Activated B cell treated with CpG ODN at 0.5 μM for 24 hours (primary cell): Measurements from ENCODE around the gene PLAC1. TPM values are rescaled to one million over a fixed set of nuclear protein-coding genes. Genes with fewer than 3 reads are reported as not detected.

Source experiments
- ATAC-seq: fragments of 200-7000 bp; cut with Tn5 transposase; one replicate; pipeline ENCODE4 v1.10.0; 2021; ENCODE audit warnings: low read depth, mild to moderate bottlenecking, moderate library complexity
- CTCF ChIA-PET: fragments of 350-600 bp; sonication (Branson Sonifier 250); formaldehyde crosslinking; loops from one replicate; lab custom pipeline; 2021; ENCODE audit warnings: antibody characterized with exemption; lab: Charles Lee
- POLR2A ChIA-PET: fragments of 350-600 bp; sonication (Branson Sonifier 250); formaldehyde crosslinking; loops from one replicate; lab custom pipeline; 2021; ENCODE audit warnings: antibody characterized with exemption; lab: Charles Lee
- DNase-seq: peaks from one replicate; pipeline ENCODE4 v3.0.0; 2022
- H3K27ac Mint-ChIP-seq: one replicate; pipeline ENCODE4 v1.8.0; 2020; ENCODE audit warnings: mixed read lengths
- H3K27me3 Mint-ChIP-seq: one replicate; pipeline ENCODE4 v1.8.0; 2021; ENCODE audit warnings: mixed read lengths
- H3K36me3 Mint-ChIP-seq: one replicate; pipeline ENCODE4 v1.8.0; 2021; ENCODE audit warnings: low read depth, mixed read lengths
- H3K4me1 Mint-ChIP-seq: one replicate; pipeline ENCODE4 v1.8.0; 2021; ENCODE audit warnings: mixed read lengths
- H3K4me3 Mint-ChIP-seq: one replicate; pipeline ENCODE4 v1.8.0; 2020; ENCODE audit warnings: mild to moderate bottlenecking, mixed read lengths
- H3K9me3 Mint-ChIP-seq: one replicate; pipeline ENCODE4 v1.8.0; 2020; ENCODE audit warnings: mixed read lengths
- CTCF ChIP-seq: fragments of 200-600 bp; IDR thresholded peaks from one replicate; pipeline ENCODE4 v1.8.0; 2022; ENCODE audit warnings: antibody characterized with exemption, mild to moderate bottlenecking
- intact Hi-C: fragments of 100-400 bp; cut with micrococcal nuclease; formaldehyde crosslinking; loops from one replicate; pipeline ENCODE4 v1.15.1; 2024
- total RNA-seq: library from RNA; stranded (reverse); gene quantifications from 2 replicates; pipeline ENCODE4 v1.2.3, GENCODE V29; 2022

PLAC1 gene
- total RNA-seq, 1 donor from 2014 or later: not detected

DNA sequence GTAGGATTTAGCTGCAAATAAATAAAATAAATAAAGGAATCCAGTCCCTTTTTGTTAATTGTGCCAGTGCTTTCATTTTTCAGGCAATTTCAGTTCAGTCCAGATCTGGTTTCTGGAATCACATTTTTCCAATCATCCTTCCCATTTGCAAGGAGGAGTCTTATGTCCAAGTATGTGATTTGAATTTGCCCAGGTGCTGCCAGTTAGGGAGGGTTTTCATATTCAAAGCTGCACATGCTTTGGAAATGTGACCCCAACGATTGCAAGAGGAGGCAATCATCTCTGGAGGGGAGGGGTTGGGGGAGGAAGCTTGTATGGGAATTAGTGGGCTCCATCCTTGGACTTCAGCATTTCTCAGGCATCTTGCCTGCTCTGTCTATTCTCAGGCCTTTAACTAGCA is 4.4 kb downstream of the PLAC1 start:
- Mint-ChIP-seq H3K27me3 (no peaks in the 10 kb centered on the region), H3K27ac (no peak overlapping the region), H3K9me3 (no peaks in the 10 kb centered on the region), H3K4me3 (no peak overlapping the region), H3K36me3 (no peaks in the 10 kb centered on the region), H3K4me1 (no peaks in the 10 kb centered on the region)
- ChIA-PET POLR2A (no interaction called here), CTCF (no interaction called here)
- no peak for TF ChIP-seq CTCF
- DNase-seq (no peak), ATAC-seq (no peak)
- intact Hi-C loops: no loop called here

- TF ChIP-seq CTCF: no peak
These were observed 7.6 kb downstream of the PLAC1 start for GRCh38 chrX:134650701-134651100.

DNA sequence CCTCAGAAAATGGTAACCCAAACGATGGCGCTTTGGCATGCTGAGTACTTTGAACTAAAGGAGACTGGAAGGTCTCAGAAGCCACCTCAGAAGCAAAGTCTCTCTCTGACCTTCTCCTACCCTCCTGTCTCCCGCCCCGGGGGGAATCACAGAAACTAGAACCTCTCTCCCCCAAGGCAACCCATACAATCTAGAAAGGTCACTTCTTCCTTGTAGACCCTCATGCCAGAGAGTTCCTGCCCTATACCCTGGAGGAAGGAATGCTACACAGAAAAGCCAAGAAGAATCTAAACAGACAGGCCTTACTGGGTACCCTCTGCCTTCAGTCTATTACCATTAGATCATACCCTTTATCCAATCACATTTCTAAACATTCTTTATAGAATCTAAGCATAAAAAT is 8.5 kb downstream of the PLAC1 start:
- TF ChIP-seq CTCF: no peak
- H3K9me3 Mint-ChIP-seq: no peaks in the 10 kb centered on the region
- DNase-seq (no peak), ATAC-seq (no peak)
- H3K4me1 Mint-ChIP-seq: no peaks in the 10 kb centered on the region
- H3K4me3 Mint-ChIP-seq: no peak overlapping the region
- H3K27ac Mint-ChIP-seq: no peak overlapping the region
- CTCF ChIA-PET: no interaction called here
- H3K36me3 Mint-ChIP-seq: no peaks in the 10 kb centered on the region
- intact Hi-C loops: no loop called here
- no peaks in the 10 kb centered on the region for H3K27me3 Mint-ChIP-seq
- POLR2A ChIA-PET: interaction anchor here (0.7 kb wide), 1 partner anchor 16 kb away, joined by 3 read pairs; no protein-coding TSS in a partner anchor

More at GRCh38 chrX:134650701-134651100, 7.6 kb downstream of the PLAC1 start:
- Mint-ChIP-seq H3K9me3 (no peaks in the 10 kb centered on the region), H3K36me3 (no peaks in the 10 kb centered on the region), H3K4me3 (no peak overlapping the region), H3K27ac (no peak overlapping the region), H3K4me1 (no peaks in the 10 kb centered on the region), H3K27me3 (no peaks in the 10 kb centered on the region)
- intact Hi-C loops: no loop called here
- ATAC-seq (no peak), DNase-seq (no peak)
- POLR2A ChIA-PET: no interaction called here
- CTCF ChIA-PET: no interaction called here

- Mint-ChIP-seq H3K4me1 (no peaks in the 10 kb centered on the region), H3K9me3 (no peaks in the 10 kb centered on the region), H3K4me3 (no peak overlapping the region), H3K36me3 (no peaks in the 10 kb centered on the region), H3K27ac (no peak overlapping the region), H3K27me3 (no peaks in the 10 kb centered on the region)
- no peak for ATAC-seq
- CTCF ChIA-PET: no interaction called here
- no peak for TF ChIP-seq CTCF
- intact Hi-C loops: no loop called here
- no peak for DNase-seq
- POLR2A ChIA-PET: no interaction called here
These were observed 10.8 kb downstream of the PLAC1 start for GRCh38 chrX:134647477-134647877.

DNA sequence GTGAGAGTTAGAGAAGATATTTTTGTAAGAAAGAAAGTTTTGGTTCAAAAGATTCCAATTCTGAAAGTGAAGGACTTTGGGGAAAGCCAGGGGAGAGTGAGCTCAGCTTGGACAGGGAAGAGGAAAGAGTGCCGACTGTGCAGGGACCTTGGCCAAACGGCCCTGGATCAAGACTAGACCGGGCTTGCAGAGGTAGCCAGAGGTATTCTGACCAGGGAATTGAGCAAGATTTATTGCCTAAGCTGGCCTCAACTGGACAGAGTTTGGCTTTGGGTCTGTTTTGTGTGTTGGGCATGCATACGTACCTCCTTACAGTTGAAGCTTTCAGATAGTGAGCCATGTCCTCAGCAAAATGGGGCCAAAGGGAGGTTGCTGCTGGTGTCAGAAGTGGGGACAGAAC is 11.6 kb downstream of the PLAC1 start:
- ATAC-seq: no peak
- H3K9me3 Mint-ChIP-seq: no peaks in the 10 kb centered on the region
- ChIA-PET CTCF (no interaction called here), POLR2A (no interaction called here)
- no peak overlapping the region for H3K4me3 Mint-ChIP-seq
- DNase-seq: no peak
- intact Hi-C loops: no loop called here
- H3K36me3 Mint-ChIP-seq: no peaks in the 10 kb centered on the region
- H3K4me1 Mint-ChIP-seq: no peaks in the 10 kb centered on the region
- no peak for TF ChIP-seq CTCF
- H3K27ac Mint-ChIP-seq: no peak overlapping the region
- no peaks in the 10 kb centered on the region for H3K27me3 Mint-ChIP-seq
